Esophagus squamous epithelium (tissue), 5 donors: Measurements from ENCODE around the gene PML. TPM values are rescaled to one million over a fixed set of nuclear protein-coding genes. Genes with fewer than 3 reads are reported as not detected.

Source experiments
- DNase-seq: peaks from one replicate; lab custom pipeline; 2025; lab: John Stamatoyannopoulos, UW
- H3K27ac ChIP-seq, 4 donors: fragments of 200-600 bp; sonication (generic); one replicate each; pipeline ENCODE4 v1.5.1; 2016 to 2019; ENCODE audit warnings: mild to moderate bottlenecking in 1 of 4
- H3K27me3 ChIP-seq, 4 donors: fragments of 200-600 bp; sonication (generic); 1 replicate in 3 of 4; 2 replicates in 1 of 4; pipeline versions ENCODE4 v1.5.1 to v1.6.0; 2017 to 2021; ENCODE audit warnings: antibody characterized with exemption in 1 of 4
- H3K36me3 ChIP-seq, 3 donors: fragments of 200-600 bp; sonication (generic); one replicate each; pipeline ENCODE4 v1.5.1; 2016 to 2019
- H3K4me1 ChIP-seq, 3 donors: fragments of 200-600 bp; sonication (generic); one replicate each; pipeline ENCODE4 v1.5.1; 2017 to 2019
- H3K4me3 ChIP-seq, 4 donors: fragments of 200-600 bp; sonication (generic); 1 replicate in 3 of 4; 2 replicates in 1 of 4; pipeline ENCODE4 v1.5.1; 2016 to 2019; ENCODE audit warnings: mild to moderate bottlenecking in 2 of 4, moderate library complexity in 1 of 4
- H3K9me3 ChIP-seq, 3 donors: fragments of 200-600 bp; sonication (generic); one replicate each; pipeline ENCODE4 v1.5.1; 2016 to 2019
- CTCF ChIP-seq, 6 experiments: fragments of 450-650 bp in 4 of 6; fragments of 200-600 bp in 2 of 6; sonication (generic) in 2 of 6; IDR thresholded peaks; one replicate each; pipeline ENCODE4 v1.5.1; 2016 to 2019; ENCODE audit warnings: antibody characterized with exemption in 6 of 6, mild to moderate bottlenecking in 4 of 6, moderate library complexity in 4 of 6
- POLR2A ChIP-seq, 4 donors: fragments of 450-650 bp; IDR thresholded peaks; one replicate each; pipeline ENCODE4 v1.6.1; 2017; ENCODE audit warnings: antibody characterized with exemption in 4 of 4, mild to moderate bottlenecking in 4 of 4, moderate library complexity in 3 of 4
- WGBS, 2 donors: methylation state at CpG; one replicate each; pipeline ENCODE4 v1.1.5; 2018; 5-methylcytosine and 5-hydroxymethylcytosine counted together
- intact Hi-C: fragments of 100-400 bp; cut with DNase I; formaldehyde crosslinking; loops from one replicate; pipeline ENCODE4 v1.15.0; 2022
- total RNA-seq, 4 donors: library from RNA; depleted of rRNA; stranded (reverse); fragments of >200 nt; gene quantifications; one replicate each; pipeline ENCODE4 v1.1.0, GENCODE V29; 2016
- donor health status: DM: yes; HTN: yes; CAD: no.

The PML gene
- total RNA-seq, 4 donors from 2014 or later, result 34.0 to 52.3 (median 44.5) TPM

- H3K9me3 ChIP-seq, result no peaks in the 10 kb centered on the region
- 70 to 90% methylated on average over 2 to 4 of the region's 31 CpGs for WGBS, 2 donors
- H3K27ac ChIP-seq, result peak overlapping the region; percentile 35 to 85 (median 48)
- no peak for TF ChIP-seq CTCF (IDR thresholded peaks at IDR 0.05)
- no peak for TF ChIP-seq POLR2A (IDR thresholded peaks at IDR 0.05)
- H3K4me1 ChIP-seq, result peaks cover 0 to 76% (median 27%) of the 10 kb centered on the region in 3 donors
- H3K4me3 ChIP-seq, result no peak overlapping the region
- H3K36me3 ChIP-seq, result peaks cover 0 to 44% (median 10%) of the 10 kb centered on the region in 3 donors
- DNase-seq, result no peak
- no peaks in the 10 kb centered on the region for H3K27me3 ChIP-seq
- intact Hi-C loops, result no loop called here
These were observed 50.0 kb downstream of the PML start for GRCh38 chr15:74044267-74045110.

DNA sequence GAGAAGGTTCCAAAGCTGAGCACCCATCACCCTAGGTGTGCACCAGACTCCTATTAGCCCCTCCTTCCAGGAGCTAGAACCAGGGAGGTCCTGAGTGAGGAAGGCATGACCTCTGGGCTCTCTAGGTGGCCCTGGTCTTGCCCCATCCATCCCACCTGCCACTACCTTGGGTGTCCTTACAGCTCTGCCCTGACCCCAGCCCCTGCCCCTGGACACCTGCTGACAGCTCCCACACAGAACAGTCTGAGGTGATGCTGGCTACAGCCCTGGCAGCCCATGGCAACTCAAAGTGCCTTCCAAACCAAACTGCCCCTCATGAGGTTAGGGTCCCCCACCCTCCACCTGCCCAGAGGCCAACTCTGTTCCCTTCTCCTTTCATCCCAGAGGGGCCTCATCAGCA is 50.7 kb downstream of the PML start:
- Histone ChIP-seq H3K4me3 (no peak overlapping the region), H3K9me3 (no peaks in the 10 kb centered on the region), H3K4me1 (peaks cover 0 to 72% (median 24%) of the 10 kb centered on the region in 3 donors), H3K27ac (no peak overlapping the region), H3K27me3 (no peaks in the 10 kb centered on the region), H3K36me3 (peaks cover 0 to 44% (median 10%) of the 10 kb centered on the region in 3 donors)
- TF ChIP-seq POLR2A (IDR thresholded peaks at IDR 0.05) (no peak), CTCF (IDR thresholded peaks at IDR 0.05) (no peak)
- DNase-seq, result no peak
- intact Hi-C loops, result no loop called here

- H3K36me3 ChIP-seq, result peaks cover 0 to 44% (median 10%) of the 10 kb centered on the region in 3 donors
- no peaks in the 10 kb centered on the region for H3K27me3 ChIP-seq
- intact Hi-C loops, result no loop called here
- 75% methylated on average over 4 of the region's 7 CpGs; no CpG with 5 or more reads in 1 of the 2 donors for WGBS, 2 donors
- H3K4me1 ChIP-seq, result peaks cover 5 to 72% (median 27%) of the 10 kb centered on the region in 3 donors
- no peak for DNase-seq
- H3K27ac ChIP-seq, result peak overlapping the region in 1 of 4 donors; percentile 0
- TF ChIP-seq POLR2A (IDR thresholded peaks at IDR 0.05) (no peak), CTCF (IDR thresholded peaks at IDR 0.05) (no peak)
- H3K9me3 ChIP-seq, result no peaks in the 10 kb centered on the region
- H3K4me3 ChIP-seq, result no peak overlapping the region
These were observed 51.2 kb downstream of the PML start for GRCh38 chr15:74045636-74046274.

DNA sequence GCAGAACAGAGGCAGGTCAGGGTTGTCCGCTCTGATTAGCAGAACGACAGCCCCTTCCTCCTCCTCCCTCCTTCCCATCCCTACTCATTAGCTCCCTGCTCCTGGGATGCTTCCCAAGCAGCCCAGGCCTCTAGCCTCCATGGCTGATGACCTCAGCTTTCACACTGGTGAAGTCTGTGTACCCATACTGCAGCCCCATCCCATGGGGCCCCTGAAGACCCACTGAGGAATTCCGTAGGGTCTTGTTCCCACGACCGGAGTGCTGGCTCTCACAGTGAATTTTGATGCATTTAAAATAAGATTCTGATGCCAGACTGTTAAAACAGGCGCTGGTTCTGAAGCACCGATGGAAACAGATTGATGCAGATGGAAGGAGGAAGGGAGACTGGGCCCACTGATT is 51.8 kb downstream of the PML start:
- no peak for DNase-seq

More for the DNA sequence above, 51.8 kb downstream of the PML start:
- intact Hi-C loops, result no loop called here
- TF ChIP-seq POLR2A (IDR thresholded peaks at IDR 0.05) (no peak), CTCF (IDR thresholded peaks at IDR 0.05) (no peak)
- 73 to 88% methylated on average over 7 of the region's 7 CpGs for WGBS, 2 donors
- Histone ChIP-seq H3K4me3 (no peak overlapping the region), H3K27me3 (no peaks in the 10 kb centered on the region), H3K36me3 (peaks cover 0 to 42% (median 10%) of the 10 kb centered on the region in 3 donors), H3K27ac (peak overlapping the region in 2 of 4 donors; percentile 0 to 10), H3K4me1 (peaks cover 10 to 72% (median 32%) of the 10 kb centered on the region in 3 donors), H3K9me3 (no peaks in the 10 kb centered on the region)
